Mucosa of rectum (tissue), 2 donors: ENCODE measurements around the gene C7orf33.

Source experiments
- H3K27ac ChIP-seq, 2 donors: one replicate each; pipeline ENCODE4 v1.7.0; 2013; ENCODE audit warnings: inconsistent platforms in 2 of 2, low read depth in 2 of 2, low read length in 2 of 2
- H3K27me3 ChIP-seq, 2 donors: one replicate each; pipeline ENCODE4 v1.7.0; 2013; ENCODE audit warnings: low read length in 2 of 2; ENCODE audit not compliant: control insufficient read depth in 2 of 2, insufficient read depth in 2 of 2
- H3K36me3 ChIP-seq, 2 donors: one replicate each; pipeline ENCODE4 v1.7.0; 2013; ENCODE audit warnings: low read length in 2 of 2; ENCODE audit not compliant: control insufficient read depth in 2 of 2, insufficient read depth in 2 of 2
- H3K4me1 ChIP-seq, 2 donors: one replicate each; pipeline ENCODE4 v1.7.0; 2013; ENCODE audit warnings: low read length in 2 of 2, mild to moderate bottlenecking in 1 of 2; ENCODE audit not compliant: control insufficient read depth in 2 of 2, insufficient read depth in 2 of 2
- H3K4me3 ChIP-seq, 2 donors: one replicate each; pipeline ENCODE4 v1.7.0; 2013; ENCODE audit warnings: low read length in 2 of 2
- H3K9ac ChIP-seq, 2 donors: one replicate each; pipeline ENCODE4 v1.7.0; 2013; ENCODE audit warnings: low read length in 2 of 2, low read depth in 1 of 2, mild to moderate bottlenecking in 1 of 2
- H3K9me3 ChIP-seq, 2 donors: one replicate each; pipeline ENCODE4 v1.7.0; 2013; ENCODE audit warnings: low read length in 2 of 2; ENCODE audit not compliant: control insufficient read depth in 2 of 2
- donor health status: healthy.
- donor health status: Normal muscosa, but diverticular disease.

Gene C7orf33

DNA sequence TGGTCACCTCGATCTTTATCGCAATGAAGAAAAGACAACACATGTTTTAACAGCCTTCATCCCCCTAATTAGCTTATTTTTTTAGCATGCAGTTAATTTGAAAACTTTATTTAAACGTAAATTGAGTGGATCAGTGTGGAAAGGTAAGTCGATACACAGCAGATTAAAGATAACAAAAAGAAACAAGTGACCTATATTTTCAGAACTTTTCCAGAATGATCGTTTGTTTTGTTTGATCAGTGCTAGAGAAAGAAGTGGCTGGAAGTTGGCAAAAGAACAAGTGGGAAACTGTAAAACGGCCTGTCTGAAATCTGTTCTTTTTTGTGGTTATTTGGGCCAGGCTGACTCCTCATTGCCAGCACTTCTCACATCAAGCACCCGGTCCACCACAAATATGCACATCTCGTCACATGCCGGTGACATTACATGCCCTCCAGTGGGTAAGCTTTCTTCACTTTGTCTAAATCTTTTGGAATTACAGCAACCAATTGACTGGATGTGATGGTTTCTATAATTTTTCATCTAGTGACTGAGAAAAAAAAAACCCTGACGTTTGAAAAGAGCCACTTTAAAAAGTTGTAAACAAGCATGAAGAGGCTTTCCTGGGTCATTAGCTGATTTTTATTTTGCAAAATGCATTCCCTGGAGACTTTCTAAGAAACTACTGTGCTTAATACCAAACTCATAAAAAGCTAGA is 33.2 kb downstream of the C7orf33 start:
- Histone ChIP-seq H3K9ac (no peak overlapping the region), H3K4me3 (no peak overlapping the region), H3K36me3 (no peaks in the 10 kb centered on the region), H3K4me1 (no peaks in the 10 kb centered on the region), H3K9me3 (no peaks in the 10 kb centered on the region), H3K27ac (no peak overlapping the region), H3K27me3 (peaks cover 0 to 4% of the 10 kb centered on the region in 2 donors)

DNA sequence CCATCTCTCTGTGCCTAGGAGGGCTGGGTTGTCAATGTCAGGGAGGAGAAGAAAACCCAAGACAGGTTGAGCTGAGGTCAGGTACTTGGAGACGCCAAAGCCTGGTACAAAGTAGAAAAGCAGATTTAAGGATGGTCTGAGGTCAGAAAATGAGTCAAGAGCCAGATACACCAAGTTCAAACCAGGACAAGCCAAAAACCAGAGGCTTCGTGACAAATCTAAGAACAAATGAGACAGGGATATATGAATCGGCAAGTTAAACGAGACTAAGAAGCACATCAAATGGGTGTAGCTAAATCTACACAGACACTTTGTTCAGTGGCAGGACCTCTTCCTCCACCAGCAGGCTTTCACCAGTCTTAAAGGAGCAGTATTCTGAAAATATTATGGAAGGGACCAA is 34.2 kb downstream of the C7orf33 start:
- Histone ChIP-seq H3K4me1 (no peaks in the 10 kb centered on the region), H3K9ac (no peak overlapping the region), H3K27me3 (peaks cover 0 to 4% of the 10 kb centered on the region in 2 donors), H3K9me3 (no peaks in the 10 kb centered on the region), H3K36me3 (no peaks in the 10 kb centered on the region), H3K27ac (no peak overlapping the region), H3K4me3 (no peak overlapping the region)

DNA sequence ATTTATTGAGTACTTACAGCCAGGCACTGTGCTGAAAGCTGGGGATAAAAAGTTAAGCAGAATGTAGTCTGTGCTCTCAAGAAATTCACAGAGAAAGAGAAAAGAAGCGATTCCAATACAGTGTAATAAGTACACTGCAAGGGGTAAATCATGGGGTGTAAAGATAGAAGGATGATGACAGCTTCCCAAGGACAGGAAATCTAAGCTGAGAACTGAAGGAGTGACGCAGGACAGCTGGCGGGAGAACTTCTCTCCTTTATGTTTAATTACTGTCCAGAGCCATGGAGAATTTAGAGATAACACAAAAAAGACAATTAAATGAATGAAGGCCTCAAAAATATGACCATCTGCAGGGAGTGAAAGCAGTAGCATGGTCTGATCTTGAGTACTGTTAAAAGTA is 34.8 kb downstream of the C7orf33 start:
- no peaks in the 10 kb centered on the region for H3K36me3 ChIP-seq
- no peaks in the 10 kb centered on the region for H3K9me3 ChIP-seq
- no peak overlapping the region for H3K4me3 ChIP-seq
- H3K27ac ChIP-seq = no peak overlapping the region
- H3K9ac ChIP-seq = no peak overlapping the region
- peaks cover 0 to 4% of the 10 kb centered on the region in 2 donors for H3K27me3 ChIP-seq
- H3K4me1 ChIP-seq = peaks cover 0 to 2% of the 10 kb centered on the region in 2 donors

DNA sequence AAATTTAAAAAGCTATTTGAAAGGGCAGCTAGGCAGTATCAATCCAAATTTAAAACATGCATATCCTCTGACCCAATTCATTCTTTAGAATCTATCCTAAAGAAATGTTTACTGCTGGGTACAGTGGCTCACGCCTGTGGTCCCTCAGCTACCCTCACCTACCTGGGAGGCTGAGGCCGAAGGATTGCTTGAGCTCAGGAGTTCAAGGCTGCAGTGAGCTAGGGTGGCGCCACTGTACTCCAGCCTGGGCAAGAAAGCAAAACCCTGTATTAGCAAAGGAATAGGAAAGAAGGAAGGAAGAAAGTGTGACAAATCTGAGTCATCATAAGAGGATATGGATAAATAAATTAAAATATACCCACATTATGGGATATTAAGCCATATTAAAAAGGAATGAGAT is 36.3 kb downstream of the C7orf33 start:
- Histone ChIP-seq H3K9ac (no peak overlapping the region), H3K9me3 (no peaks in the 10 kb centered on the region), H3K27me3 (peaks cover 0 to 4% of the 10 kb centered on the region in 2 donors), H3K36me3 (no peaks in the 10 kb centered on the region), H3K4me1 (peaks cover 0 to 3% of the 10 kb centered on the region in 2 donors), H3K4me3 (no peak overlapping the region), H3K27ac (no peak overlapping the region)

DNA sequence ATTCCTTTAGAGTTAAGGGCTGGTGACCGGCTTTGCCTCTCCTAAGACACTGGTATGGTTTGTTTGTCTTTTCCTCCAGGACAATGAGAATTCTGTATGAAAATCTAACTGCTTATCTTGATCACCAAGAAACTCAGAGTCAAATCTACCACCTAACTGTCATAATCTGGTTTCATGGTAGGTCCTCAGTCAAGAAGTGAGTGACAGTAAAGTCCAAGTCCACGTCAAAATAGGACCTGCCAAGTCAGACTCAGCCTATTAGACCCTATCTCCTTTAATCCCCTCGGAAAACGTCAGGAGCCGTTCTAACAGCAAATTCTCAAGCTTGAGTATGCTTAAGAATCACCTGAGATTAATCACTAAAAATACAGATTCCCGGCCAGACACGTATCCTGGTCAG is 37.4 kb downstream of the C7orf33 start:
- Histone ChIP-seq H3K9me3 (no peaks in the 10 kb centered on the region), H3K4me1 (peaks cover 0 to 3% of the 10 kb centered on the region in 2 donors), H3K36me3 (no peaks in the 10 kb centered on the region), H3K27me3 (peaks cover 0 to 4% of the 10 kb centered on the region in 2 donors), H3K9ac (no peak overlapping the region), H3K4me3 (no peak overlapping the region), H3K27ac (no peak overlapping the region)

DNA sequence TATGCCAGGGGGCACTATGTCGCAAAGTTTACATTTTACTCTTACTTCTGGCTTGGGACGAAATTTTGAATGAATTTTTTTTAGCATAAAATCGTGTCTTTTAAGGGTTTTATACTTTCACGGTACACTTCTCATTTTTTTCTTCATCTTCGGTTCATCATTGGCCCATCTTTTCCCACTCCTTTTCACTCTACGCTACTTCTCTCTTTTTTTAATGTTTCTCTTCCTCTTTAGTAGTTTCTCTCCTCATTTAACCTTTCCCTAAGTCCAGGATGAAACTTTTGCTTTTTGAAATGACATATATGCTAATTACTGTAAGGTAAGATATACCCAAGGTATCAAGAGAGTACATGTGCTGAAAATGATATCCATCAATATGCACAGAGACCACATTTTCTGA is 39.5 kb downstream of the C7orf33 start:
- peaks cover 0 to 3% of the 10 kb centered on the region in 2 donors for H3K4me1 ChIP-seq
- no peak overlapping the region for H3K27ac ChIP-seq
- H3K9me3 ChIP-seq = no peaks in the 10 kb centered on the region

DNA sequence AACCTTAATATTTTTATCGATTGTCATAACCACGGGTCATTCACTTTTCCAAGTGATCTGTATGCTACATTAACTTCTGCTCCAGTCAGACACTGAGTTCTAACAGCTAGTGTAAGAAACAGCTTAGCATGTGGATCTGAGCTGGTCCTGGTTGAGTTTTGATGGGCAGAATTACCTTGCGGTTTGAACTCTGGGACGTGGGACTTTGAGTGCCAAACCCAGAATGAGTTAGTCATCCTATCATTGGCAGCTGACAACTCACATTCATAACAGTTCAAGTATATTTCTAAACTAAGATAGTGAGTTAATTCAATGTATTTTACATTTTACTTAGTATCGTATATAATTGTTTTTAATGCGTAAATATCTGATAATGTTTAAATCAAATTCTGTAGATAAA is 43.2 kb downstream of the C7orf33 start:
- Histone ChIP-seq H3K9me3 (no peaks in the 10 kb centered on the region), H3K4me3 (no peak overlapping the region), H3K36me3 (no peaks in the 10 kb centered on the region), H3K9ac (no peak overlapping the region), H3K4me1 (peaks cover 0 to 3% of the 10 kb centered on the region in 2 donors), H3K27me3 (no peaks in the 10 kb centered on the region), H3K27ac (no peak overlapping the region)

More for the DNA sequence above, 39.5 kb downstream of the C7orf33 start:
- Histone ChIP-seq H3K9ac (no peak overlapping the region), H3K36me3 (no peaks in the 10 kb centered on the region), H3K27me3 (no peaks in the 10 kb centered on the region), H3K4me3 (no peak overlapping the region)

DNA sequence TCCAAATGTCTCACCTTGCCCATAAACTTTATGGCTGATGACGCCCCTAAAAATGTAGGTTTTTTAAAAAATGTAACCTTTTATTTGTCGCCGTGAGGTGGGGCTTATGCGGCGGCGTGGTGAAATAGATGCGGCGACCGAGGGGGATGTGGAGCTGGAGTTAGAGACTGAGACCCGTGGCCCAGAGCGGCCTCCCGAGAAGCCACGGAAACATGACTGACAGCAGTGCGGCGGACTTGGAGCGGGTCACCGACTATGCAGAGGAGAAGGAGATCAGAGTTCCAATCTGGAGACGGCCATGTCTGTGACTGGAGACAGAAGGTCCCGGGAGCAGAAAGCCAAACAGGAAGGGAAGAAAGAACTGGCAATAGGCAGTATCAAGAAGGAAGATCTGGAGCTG is 46.5 kb downstream of the C7orf33 start:
- Histone ChIP-seq H3K27ac (no peak overlapping the region), H3K9ac (no peak overlapping the region), H3K27me3 (no peaks in the 10 kb centered on the region), H3K4me1 (no peaks in the 10 kb centered on the region), H3K9me3 (no peaks in the 10 kb centered on the region), H3K4me3 (no peak overlapping the region), H3K36me3 (no peaks in the 10 kb centered on the region)

DNA sequence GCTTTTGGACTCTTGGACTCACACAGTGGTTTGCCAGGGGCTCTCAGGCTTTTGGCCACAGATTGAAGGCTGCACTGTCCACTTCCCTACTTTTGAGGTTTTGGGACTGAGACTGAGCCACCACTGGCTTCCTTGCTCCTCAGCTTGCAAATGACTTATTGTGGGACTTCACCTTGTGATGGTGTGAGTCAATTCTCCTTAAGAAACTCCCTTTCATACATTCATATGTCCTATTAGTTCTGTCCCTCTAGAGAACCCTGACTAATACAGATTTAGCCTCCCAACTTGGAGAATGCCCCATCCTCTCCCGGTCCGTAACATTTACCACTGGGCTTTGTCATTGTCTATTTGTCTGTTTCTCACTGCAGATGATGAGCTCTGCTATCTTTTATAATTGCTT is 55.3 kb downstream of the C7orf33 start:
- no peak overlapping the region for H3K9ac ChIP-seq
- no peaks in the 10 kb centered on the region for H3K36me3 ChIP-seq
- no peaks in the 10 kb centered on the region for H3K4me1 ChIP-seq
- no peak overlapping the region for H3K4me3 ChIP-seq
- no peaks in the 10 kb centered on the region for H3K9me3 ChIP-seq
- H3K27ac ChIP-seq = no peak overlapping the region
- H3K27me3 ChIP-seq = no peaks in the 10 kb centered on the region

DNA sequence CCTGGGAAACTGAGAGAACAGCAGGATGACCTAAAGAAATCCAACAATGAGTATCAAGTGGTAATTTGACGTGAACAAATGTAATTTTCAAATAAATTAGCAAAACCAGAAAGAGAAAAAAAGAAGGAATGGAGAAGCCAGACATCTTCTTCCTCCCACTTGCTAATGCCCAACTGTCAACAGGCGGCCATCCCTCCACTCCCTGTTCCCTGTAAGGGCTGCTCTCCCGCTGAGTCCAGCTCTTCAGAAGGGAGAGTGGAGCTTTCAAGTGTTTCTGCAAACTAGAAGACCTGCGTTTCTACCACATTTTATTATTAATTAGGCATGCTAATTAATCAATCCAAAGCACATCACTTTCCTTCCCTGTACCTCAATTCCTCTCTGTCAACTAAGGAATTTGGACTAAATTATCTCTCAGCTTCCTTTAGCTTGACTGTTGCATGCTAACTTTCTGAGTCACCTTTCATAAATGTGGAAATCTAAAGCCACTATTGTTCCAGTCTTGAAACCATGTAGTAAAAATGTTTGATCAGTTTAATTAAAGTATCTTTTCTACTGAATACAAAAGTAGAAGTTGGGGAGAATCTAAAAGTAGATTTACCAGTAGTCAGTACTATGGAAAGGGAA is 59.8 kb downstream of the C7orf33 start:
- Histone ChIP-seq H3K4me1 (no peaks in the 10 kb centered on the region), H3K27me3 (no peaks in the 10 kb centered on the region), H3K9me3 (no peaks in the 10 kb centered on the region), H3K36me3 (no peaks in the 10 kb centered on the region), H3K4me3 (no peak overlapping the region), H3K27ac (no peak overlapping the region), H3K9ac (no peak overlapping the region)
